Measurements from ENCODE around the gene SH3D19. TPM values are rescaled to one million over a fixed set of nuclear protein-coding genes. Genes with fewer than 3 reads are reported as not detected.

The SH3D19 gene
- total and polyA plus RNA-seq, 12 donors = 32.4 to 175 (median 116) TPM

- Histone ChIP-seq H3K4me1 (peaks cover 4 to 37% (median 29%) of the 10 kb centered on the region in 9 donors), H3K27ac (peak overlapping the region in 9 of 10 donors; percentile 87 to 98 (median 94)), H3K27me3 (peaks cover 0 to 35% (median 0%) of the 10 kb centered on the region in 7 donors), H3K9me3 (no peaks in the 10 kb centered on the region), H3K36me3 (no peaks in the 10 kb centered on the region), H3K4me3 (peak overlapping the region in 9 of 10 donors; percentile 58 to 93 (median 81))
- 62 to 64% methylated on average over 6 of the region's 6 CpGs for whole genome bisulfite sequencing, 2 donors
- ATAC-seq (no peak), DNase-seq (no peak)
- TF ChIP-seq, protein P1, sequence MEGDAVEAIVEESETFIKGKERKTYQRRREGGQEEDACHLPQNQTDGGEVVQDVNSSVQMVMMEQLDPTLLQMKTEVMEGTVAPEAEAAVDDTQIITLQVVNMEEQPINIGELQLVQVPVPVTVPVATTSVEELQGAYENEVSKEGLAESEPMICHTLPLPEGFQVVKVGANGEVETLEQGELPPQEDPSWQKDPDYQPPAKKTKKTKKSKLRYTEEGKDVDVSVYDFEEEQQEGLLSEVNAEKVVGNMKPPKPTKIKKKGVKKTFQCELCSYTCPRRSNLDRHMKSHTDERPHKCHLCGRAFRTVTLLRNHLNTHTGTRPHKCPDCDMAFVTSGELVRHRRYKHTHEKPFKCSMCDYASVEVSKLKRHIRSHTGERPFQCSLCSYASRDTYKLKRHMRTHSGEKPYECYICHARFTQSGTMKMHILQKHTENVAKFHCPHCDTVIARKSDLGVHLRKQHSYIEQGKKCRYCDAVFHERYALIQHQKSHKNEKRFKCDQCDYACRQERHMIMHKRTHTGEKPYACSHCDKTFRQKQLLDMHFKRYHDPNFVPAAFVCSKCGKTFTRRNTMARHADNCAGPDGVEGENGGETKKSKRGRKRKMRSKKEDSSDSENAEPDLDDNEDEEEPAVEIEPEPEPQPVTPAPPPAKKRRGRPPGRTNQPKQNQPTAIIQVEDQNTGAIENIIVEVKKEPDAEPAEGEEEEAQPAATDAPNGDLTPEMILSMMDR (IDR thresholded peaks at IDR 0.05) = no peak
- intact Hi-C loops (cut with DNase I) = loop anchor here in 2 of 10 donors (2.0 to 10.0 kb wide), 3 partner anchors 36 to 121 kb away; no protein-coding TSS in a partner anchor
These were observed 493 bp upstream of the SH3D19 start for GRCh38 chr4:151325949-151326246.

- peak; percentile 5 to 76 (median 62) for ATAC-seq
- peak overlapping the region; percentile 40 to 93 (median 80) for H3K4me3 ChIP-seq
- no peaks in the 10 kb centered on the region for H3K36me3 ChIP-seq
- peaks cover 0 to 35% (median 0%) of the 10 kb centered on the region in 7 donors for H3K27me3 ChIP-seq
- peaks cover 4 to 48% (median 30%) of the 10 kb centered on the region in 9 donors for H3K4me1 ChIP-seq
- H3K9me3 ChIP-seq = no peaks in the 10 kb centered on the region
- H3K27ac ChIP-seq = peak overlapping the region; percentile 81 to 98 (median 94)
- intact Hi-C loops (cut with DNase I) = loop anchor here in 4 of 10 donors (2.0 to 10.0 kb wide), 4 partner anchors 38 to 120 kb away; no protein-coding TSS in a partner anchor
- DNase-seq = peak; percentile 37 to 50
- WGBS, 2 donors = 1 to 2% methylated on average over 21 of the region's 21 CpGs
- TF ChIP-seq, protein P1 (IDR thresholded peaks at IDR 0.05) = peak in 1 of 9 donors; percentile 12
These were observed 674 bp downstream of the SH3D19 start for GRCh38 chr4:151324752-151325110.

GRCh38 chr4:151324124-151324751 lies 1.2 kb downstream of the SH3D19 start:
- peaks cover 0 to 35% (median 0%) of the 10 kb centered on the region in 7 donors for H3K27me3 ChIP-seq
- H3K4me1 ChIP-seq = peaks cover 4 to 49% (median 30%) of the 10 kb centered on the region in 9 donors
- ATAC-seq = peak in 3 of 8 donors; percentile 7 to 13 (median 12)
- peak overlapping the region; percentile 40 to 93 (median 80) for H3K4me3 ChIP-seq
- H3K27ac ChIP-seq = peak overlapping the region; percentile 81 to 98 (median 94)
- H3K36me3 ChIP-seq = no peaks in the 10 kb centered on the region
- no peak for DNase-seq
- intact Hi-C loops (cut with DNase I) = loop anchor here in 4 of 10 donors (2.0 to 10.0 kb wide), 3 partner anchors 39 to 119 kb away; no protein-coding TSS in a partner anchor
- 14 to 21% methylated on average over 12 of the region's 12 CpGs for WGBS, 2 donors
- H3K9me3 ChIP-seq = no peaks in the 10 kb centered on the region
- TF ChIP-seq, protein P1 (IDR thresholded peaks at IDR 0.05) = no peak

DNA sequence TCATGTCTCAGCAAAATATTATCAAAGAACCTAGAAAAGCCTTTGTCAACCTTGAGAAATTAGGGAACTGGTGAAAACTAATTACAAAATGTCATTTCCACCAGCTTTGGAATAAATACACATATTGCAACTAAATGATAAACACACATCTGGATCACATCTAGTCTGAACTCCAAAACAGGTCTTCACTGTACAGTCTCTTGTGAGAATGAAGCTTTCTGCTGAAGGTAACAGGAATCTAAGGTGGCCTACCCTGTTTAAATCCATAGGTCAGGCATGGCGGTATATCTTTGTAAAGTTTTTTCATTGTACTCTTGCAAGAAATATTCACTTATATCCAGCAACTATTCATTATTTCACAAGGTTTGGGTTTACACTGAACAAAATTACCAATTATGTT lies 1.7 kb downstream of the SH3D19 start:
- 64 to 82% methylated on average over 1 of the region's 1 CpG for WGBS, 2 donors
- DNase-seq (no peak), ATAC-seq (no peak)
- peak overlapping the region; percentile 40 to 93 (median 80) for H3K4me3 ChIP-seq
- no peaks in the 10 kb centered on the region for H3K9me3 ChIP-seq
- intact Hi-C loops (cut with DNase I) = loop anchor here in 4 of 10 donors (2.0 to 10.0 kb wide), 3 partner anchors 39 to 119 kb away; no protein-coding TSS in a partner anchor
- peak overlapping the region; percentile 53 to 98 (median 94) for H3K27ac ChIP-seq
- H3K27me3 ChIP-seq = peaks cover 0 to 35% (median 0%) of the 10 kb centered on the region in 7 donors
- TF ChIP-seq, protein P1 (IDR thresholded peaks at IDR 0.05) = no peak
- H3K36me3 ChIP-seq = no peaks in the 10 kb centered on the region
- H3K4me1 ChIP-seq = peaks cover 4 to 49% (median 31%) of the 10 kb centered on the region in 9 donors

All from heart right ventricle (tissue), 16 donors.